MCF 10A (cell line): Measurements from ENCODE around the gene TBC1D4. TPM values are rescaled to one million over a fixed set of nuclear protein-coding genes. Genes with fewer than 3 reads are reported as not detected.

Experiments
- BruUV-seq: library from RNA; stranded (reverse); fragments of 400-500 nt; replicated peaks from 2 replicates; lab custom pipeline; 2021; lab: Mats Ljungman, UMichigan
- CTCF ChIA-PET: fragments of 300-600 bp; sonication (Branson Sonifier 250); formaldehyde crosslinking; extraction: SDS; loops from one replicate; lab custom pipeline; 2021; ENCODE audit warnings: antibody characterized with exemption, inconsistent platforms; lab: Yijun Ruan, JAX
- POLR2A ChIA-PET: fragments of 300-600, 350-650 bp; sonication (Branson Sonifier 250); formaldehyde crosslinking; extraction: SDS; loops from one replicate; lab custom pipeline; 2020; ENCODE audit warnings: antibody characterized with exemption, inconsistent platforms; lab: Yijun Ruan, JAX
- DNase-seq: peaks from one replicate; pipeline ENCODE4 v3.0.0-alpha.2; 2018; ENCODE audit not compliant: unreplicated experiment
- H3K27ac Mint-ChIP-seq: one replicate; pipeline ENCODE4 v1.8.0; 2022; ENCODE audit warnings: mild to moderate bottlenecking, low read depth, mixed read lengths; ENCODE audit not compliant: unreplicated experiment
- H3K27me3 Mint-ChIP-seq: one replicate; pipeline ENCODE4 v1.8.0; 2022; ENCODE audit warnings: mixed read lengths; ENCODE audit not compliant: insufficient read depth, unreplicated experiment
- H3K36me3 Mint-ChIP-seq: one replicate; pipeline ENCODE4 v1.8.0; 2022; ENCODE audit warnings: mild to moderate bottlenecking, moderate library complexity, mixed read lengths; ENCODE audit not compliant: insufficient read depth, unreplicated experiment
- H3K4me1 Mint-ChIP-seq: one replicate; pipeline ENCODE4 v1.8.0; 2022; ENCODE audit warnings: mixed read lengths; ENCODE audit not compliant: insufficient read depth, unreplicated experiment
- H3K4me3 Mint-ChIP-seq: one replicate; pipeline ENCODE4 v1.8.0; 2022; ENCODE audit warnings: mild to moderate bottlenecking, moderate library complexity, mixed read lengths; ENCODE audit not compliant: unreplicated experiment
- H3K9me3 Mint-ChIP-seq: one replicate; pipeline ENCODE4 v1.8.0; 2022; ENCODE audit warnings: mixed read lengths; ENCODE audit not compliant: unreplicated experiment
- intact Hi-C: fragments of 100-400 bp; cut with micrococcal nuclease; formaldehyde crosslinking; loops from 2 replicates; pipeline ENCODE4 v1.14.1; 2022
- total RNA-seq: library from RNA; stranded (reverse); gene quantifications from 2 replicates; pipeline ENCODE4 v1.2.3, GENCODE V29; 2022
- TF ChIP-seq, protein P1 (sequence below): fragments of 200-600 bp; IDR thresholded peaks from one replicate; pipeline ENCODE4 v1.8.0; 2022; ENCODE audit warnings: antibody characterized with exemption, mild to moderate bottlenecking; ENCODE audit not compliant: unreplicated experiment

Gene TBC1D4
- total RNA-seq, 1 experiment from 2014 or later: 9.3 TPM

DNA sequence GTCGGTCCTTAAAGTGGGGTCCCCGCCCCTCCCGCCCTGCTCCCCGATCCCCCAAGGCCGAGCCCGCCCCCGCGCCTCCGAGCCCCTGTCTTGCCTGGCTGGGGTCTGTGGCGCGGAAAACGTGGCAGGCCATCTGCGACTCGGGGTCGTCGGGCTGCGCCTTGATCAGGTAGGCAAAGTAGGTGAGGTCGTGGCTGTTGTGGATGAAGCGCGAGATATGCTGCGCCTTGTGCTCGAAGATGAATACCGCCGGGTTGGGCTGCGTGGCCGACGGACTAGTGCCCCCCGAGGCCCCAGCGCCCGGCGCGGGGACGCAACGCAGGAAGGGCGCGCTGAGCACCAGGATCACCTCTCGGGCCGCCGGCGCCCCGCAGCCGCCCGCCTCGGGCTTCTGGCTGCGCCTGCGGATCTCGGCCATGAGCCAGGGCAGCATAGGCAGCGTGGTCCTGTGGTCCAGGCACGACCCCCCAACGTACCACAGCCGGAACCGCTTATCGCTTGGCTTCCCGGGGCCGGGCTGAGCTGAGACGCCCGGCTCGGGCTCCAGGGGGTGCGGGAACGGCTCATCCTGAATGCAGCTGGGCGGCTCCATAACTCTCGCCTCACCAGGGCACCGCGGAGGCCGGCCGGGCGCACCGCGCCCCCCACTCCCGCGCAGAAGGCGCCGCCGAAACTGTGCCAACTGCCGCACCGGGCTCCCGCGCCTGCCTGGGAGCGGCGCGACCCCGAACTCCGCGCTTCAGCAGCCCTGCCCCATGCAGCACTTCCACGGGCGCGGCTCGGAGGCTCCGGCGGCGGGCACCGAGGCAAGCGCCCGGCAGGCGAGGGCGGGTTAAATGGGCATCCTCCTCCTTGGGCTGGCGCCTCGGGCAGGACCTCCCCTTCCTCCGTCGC is 546 bp downstream of the TBC1D4 start:
- BruUV-seq: no TSS peak
- CTCF ChIA-PET: interaction anchor here (0.5 to 10.0 kb wide), 29 partner anchors 9 to 347 kb away, joined by 3 to 176 read pairs (median 5); no protein-coding TSS in a partner anchor
- Mint-ChIP-seq H3K27ac (no peak overlapping the region), H3K4me3 (peak overlapping the region; percentile 81), H3K9me3 (no peaks in the 10 kb centered on the region), H3K4me1 (no peaks in the 10 kb centered on the region), H3K36me3 (no peaks in the 10 kb centered on the region), H3K27me3 (no peaks in the 10 kb centered on the region)
- intact Hi-C loops: loop anchor here (1.0 to 10.0 kb wide), 4 partner anchors 65 to 227 kb away; partner anchors contain the start of gene UCHL3
- POLR2A ChIA-PET: interaction anchor here (0.6 to 6.3 kb wide), 21 partner anchors 14 to 1351 kb away, joined by 3 to 40 read pairs (median 6); partner anchors contain the start of gene UCHL3
- DNase-seq: peak; percentile 36
- TF ChIP-seq, protein P1, sequence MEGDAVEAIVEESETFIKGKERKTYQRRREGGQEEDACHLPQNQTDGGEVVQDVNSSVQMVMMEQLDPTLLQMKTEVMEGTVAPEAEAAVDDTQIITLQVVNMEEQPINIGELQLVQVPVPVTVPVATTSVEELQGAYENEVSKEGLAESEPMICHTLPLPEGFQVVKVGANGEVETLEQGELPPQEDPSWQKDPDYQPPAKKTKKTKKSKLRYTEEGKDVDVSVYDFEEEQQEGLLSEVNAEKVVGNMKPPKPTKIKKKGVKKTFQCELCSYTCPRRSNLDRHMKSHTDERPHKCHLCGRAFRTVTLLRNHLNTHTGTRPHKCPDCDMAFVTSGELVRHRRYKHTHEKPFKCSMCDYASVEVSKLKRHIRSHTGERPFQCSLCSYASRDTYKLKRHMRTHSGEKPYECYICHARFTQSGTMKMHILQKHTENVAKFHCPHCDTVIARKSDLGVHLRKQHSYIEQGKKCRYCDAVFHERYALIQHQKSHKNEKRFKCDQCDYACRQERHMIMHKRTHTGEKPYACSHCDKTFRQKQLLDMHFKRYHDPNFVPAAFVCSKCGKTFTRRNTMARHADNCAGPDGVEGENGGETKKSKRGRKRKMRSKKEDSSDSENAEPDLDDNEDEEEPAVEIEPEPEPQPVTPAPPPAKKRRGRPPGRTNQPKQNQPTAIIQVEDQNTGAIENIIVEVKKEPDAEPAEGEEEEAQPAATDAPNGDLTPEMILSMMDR: no peak

DNA sequence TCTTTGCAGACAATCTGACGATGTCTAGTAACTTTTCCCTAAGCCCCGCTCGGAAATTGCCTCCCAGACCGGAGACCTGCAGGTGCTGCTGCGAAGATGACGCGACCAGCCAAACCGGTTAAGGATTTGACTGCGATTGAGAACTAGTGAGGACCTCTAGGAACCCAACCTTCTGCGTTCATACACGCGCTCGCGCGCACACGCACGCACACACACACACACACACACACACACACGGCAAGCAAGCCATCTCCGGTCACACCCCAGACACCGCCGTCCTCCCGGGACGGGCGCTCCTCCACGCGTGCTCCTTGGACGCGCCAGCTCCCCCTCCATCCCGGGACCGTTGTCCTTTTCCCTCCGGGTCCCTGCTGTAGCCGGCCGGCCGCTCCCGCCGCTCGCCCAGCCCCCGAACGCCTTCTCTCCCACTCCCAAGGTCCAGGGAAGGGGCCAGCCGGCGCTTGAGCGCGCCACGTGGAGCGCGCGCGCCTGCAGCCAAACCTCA is 1.2 kb downstream of the TBC1D4 start:
- H3K4me1 Mint-ChIP-seq: no peaks in the 10 kb centered on the region
- TF ChIP-seq, protein P1: no peak
- intact Hi-C loops: loop anchor here (10.0 kb wide), 1 partner anchor 226 kb away; no protein-coding TSS in a partner anchor
- no peaks in the 10 kb centered on the region for H3K27me3 Mint-ChIP-seq
- CTCF ChIA-PET: interaction anchor here (0.6 to 10.0 kb wide), 3 partner anchors 11 to 208 kb away, joined by 3 to 176 read pairs (median 3); no protein-coding TSS in a partner anchor
- BruUV-seq: no TSS peak
- no peak overlapping the region for H3K27ac Mint-ChIP-seq
- no peaks in the 10 kb centered on the region for H3K9me3 Mint-ChIP-seq
- no peaks in the 10 kb centered on the region for H3K36me3 Mint-ChIP-seq
- POLR2A ChIA-PET: interaction anchor here (0.6 to 6.3 kb wide), 9 partner anchors 22 to 423 kb away, joined by 3 to 40 read pairs (median 10); partner anchors contain the start of gene UCHL3
- peak; percentile 59 for DNase-seq
- H3K4me3 Mint-ChIP-seq: peak overlapping the region; percentile 81

DNA sequence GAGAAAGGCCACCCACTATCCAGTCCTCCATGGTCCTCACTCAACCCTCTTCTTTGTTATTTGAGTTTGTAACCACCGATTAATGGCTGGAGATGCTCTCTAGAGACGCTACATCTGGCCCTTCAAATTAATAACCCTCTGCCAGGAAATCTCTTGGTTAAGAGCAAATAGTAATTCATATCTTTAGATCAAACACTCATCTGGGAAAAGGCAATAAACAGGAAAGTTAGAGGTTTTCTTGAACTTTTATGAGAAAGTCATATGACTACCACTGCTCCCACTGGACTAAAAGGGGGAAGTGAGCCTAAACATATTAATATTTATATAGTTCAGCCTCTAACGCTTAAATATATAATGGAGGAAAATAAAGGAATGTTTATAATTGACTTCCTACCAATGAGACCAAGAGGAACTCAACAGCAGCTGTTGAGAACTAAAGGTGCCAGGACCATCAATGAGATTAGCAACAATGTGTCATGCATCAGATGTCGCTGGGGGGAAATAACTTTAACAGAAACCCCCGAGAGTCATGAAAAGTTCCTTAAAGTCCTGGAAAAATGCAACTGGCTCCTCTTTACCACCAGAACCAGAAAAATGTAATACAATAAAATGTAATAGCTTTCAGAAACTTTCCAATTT is 2.7 kb downstream of the TBC1D4 start:
- DNase-seq: no peak
- no peaks in the 10 kb centered on the region for H3K9me3 Mint-ChIP-seq
- no peak overlapping the region for H3K27ac Mint-ChIP-seq
- POLR2A ChIA-PET: interaction anchor here (0.6 to 6.3 kb wide), 11 partner anchors 10 to 107 kb away, joined by 3 to 40 read pairs (median 5); partner anchors contain the start of gene UCHL3
- H3K4me1 Mint-ChIP-seq: no peaks in the 10 kb centered on the region
- H3K27me3 Mint-ChIP-seq: no peaks in the 10 kb centered on the region
- H3K4me3 Mint-ChIP-seq: peak overlapping the region; percentile 81
- H3K36me3 Mint-ChIP-seq: no peaks in the 10 kb centered on the region
- TF ChIP-seq, protein P1: no peak
- no TSS peak for BruUV-seq
- CTCF ChIA-PET: interaction anchor here (0.7 to 10.0 kb wide), 2 partner anchors 64 to 109 kb away, joined by 5 to 176 read pairs; no protein-coding TSS in a partner anchor
- intact Hi-C loops: no loop called here
